PC-9 (cell line): ENCODE results near the gene ATP2B1. TPM values are rescaled to one million over a fixed set of nuclear protein-coding genes. Genes with fewer than 3 reads are reported as not detected.

Source experiments
- BruUV-seq: library from RNA; stranded (reverse); fragments of 400-500 nt; replicated peaks from 2 replicates; lab custom pipeline; 2021; lab: Mats Ljungman, UMichigan
- CTCF ChIA-PET: fragments of 300-600 bp; sonication (Branson Sonifier 250); formaldehyde crosslinking; loops from one replicate; lab custom pipeline; 2022; ENCODE audit warnings: antibody characterized with exemption; lab: Charles Lee
- POLR2A ChIA-PET: fragments of 300-600 bp; sonication (Branson Sonifier 250); formaldehyde crosslinking; loops from one replicate; lab custom pipeline; 2022; ENCODE audit warnings: antibody characterized with exemption; ENCODE audit not compliant: unreplicated experiment; lab: Charles Lee
- DNase-seq, 2 experiments: peaks; one replicate each; pipeline versions ENCODE4 v3.0.0 to v3.0.0-alpha.2; 2015 to 2022; ENCODE audit warnings: mixed read lengths in 1 of 2
- H2AFZ ChIP-seq: fragments of 200-600 bp; sonication (generic); 2 replicates; pipeline ENCODE4 v1.8.1; 2017; ENCODE audit warnings: antibody characterized with exemption
- H3F3A ChIP-seq: fragments of 200-600 bp; sonication (generic); 2 replicates; pipeline ENCODE4 v1.8.1; 2017; ENCODE audit warnings: antibody characterized with exemption, mild to moderate bottlenecking, low read depth; ENCODE audit not compliant: insufficient read depth
- H3K27ac ChIP-seq: fragments of 200-600 bp; sonication (generic); 2 replicates; pipeline ENCODE4 v1.6.1; 2016; ENCODE audit warnings: mixed run types
- H3K27me3 ChIP-seq: fragments of 200-600 bp; sonication (generic); 2 replicates; pipeline ENCODE4 v1.6.1; 2016; ENCODE audit warnings: low read depth, mixed run types; ENCODE audit not compliant: insufficient read depth
- H3K36me3 ChIP-seq: fragments of 200-600 bp; sonication (generic); 2 replicates; pipeline ENCODE4 v1.6.1; 2016; ENCODE audit warnings: low read depth, mixed run types
- H3K4me1 ChIP-seq: fragments of 200-600 bp; sonication (generic); replicated peaks from 2 replicates; pipeline ENCODE4 v1.6.1; 2016; ENCODE audit warnings: mixed run types; ENCODE audit not compliant: insufficient read depth
- H3K4me2 ChIP-seq: fragments of 200-600 bp; sonication (generic); 2 replicates; pipeline ENCODE4 v1.6.1; 2017; ENCODE audit warnings: mixed run types
- H3K4me3 ChIP-seq: fragments of 200-600 bp; sonication (generic); 2 replicates; pipeline ENCODE4 v1.6.1; 2016; ENCODE audit warnings: mixed run types
- H3K79me2 ChIP-seq: fragments of 200-600 bp; sonication (generic); 2 replicates; pipeline ENCODE4 v1.6.1; 2017; ENCODE audit warnings: low read depth, mixed run types
- H3K9me2 ChIP-seq: fragments of 200-600 bp; sonication (generic); 2 replicates; pipeline ENCODE4 v1.8.1; 2017; ENCODE audit warnings: mild to moderate bottlenecking; ENCODE audit not compliant: insufficient read depth
- H3K9me3 ChIP-seq: fragments of 200-600 bp; sonication (generic); 2 replicates; pipeline ENCODE4 v1.8.1; 2016; ENCODE audit warnings: low read depth; ENCODE audit not compliant: insufficient read depth
- H4K20me1 ChIP-seq: fragments of 200-600 bp; sonication (generic); 2 replicates; pipeline ENCODE4 v1.8.1; 2017; ENCODE audit not compliant: insufficient read depth
- CTCF ChIP-seq: fragments of 200-600 bp; sonication (generic); conservative IDR thresholded peaks from 2 replicates; pipeline ENCODE4 v1.6.1; 2017; ENCODE audit warnings: mixed run types, antibody characterized with exemption, mild to moderate bottlenecking, moderate library complexity
- EZH2 ChIP-seq: fragments of 200-600 bp; sonication (generic); IDR thresholded peaks from 2 replicates; pipeline ENCODE4 v1.8.0; 2017; ENCODE audit warnings: antibody characterized with exemption, low read depth
- intact Hi-C: fragments of 100-400 bp; cut with micrococcal nuclease; formaldehyde crosslinking; loops from one replicate; pipeline ENCODE4 v1.10.0; 2022; ENCODE audit not compliant: unreplicated experiment
- total RNA-seq: library from RNA; stranded (reverse); gene quantifications from 2 replicates; pipeline ENCODE4 v1.2.3, GENCODE V29; 2021

The ATP2B1 gene
- total RNA-seq, 1 experiment from 2014 or later = 29.4 TPM

- Histone ChIP-seq H3K4me2 (no peak overlapping the region), H3K79me2 (no peaks in the 10 kb centered on the region), H3K36me3 (no peaks in the 10 kb centered on the region; the same call in 1 of the 2 replicates), H2AFZ (no peak overlapping the region), H3K9me3 (no peaks in the 10 kb centered on the region), H4K20me1 (no peaks in the 10 kb centered on the region), H3K9me2 (no peaks in the 10 kb centered on the region), H3K27ac (no peak overlapping the region), H3F3A (0 out of 2 replicates have a peak, but pooled peaks cover 5% of the 10 kb centered on the region), H3K27me3 (no peaks in the 10 kb centered on the region), H3K4me3 (no peak overlapping the region), H3K4me1 (no peaks in the 10 kb centered on the region)
- DNase-seq = no peak
- BruUV-seq = no TSS peak
- CTCF ChIA-PET = no interaction called here
- POLR2A ChIA-PET = interaction anchor here (0.6 kb wide), 1 partner anchor 1084 kb away, joined by 3 read pairs; no protein-coding TSS in a partner anchor
- TF ChIP-seq CTCF = no peak
- TF ChIP-seq EZH2 = no peak
- intact Hi-C loops = no loop called here
These were observed 111.4 kb downstream of the ATP2B1 start for GRCh38 chr12:89597210-89597609.

GRCh38 chr12:89593873-89594272 lies 114.8 kb downstream of the ATP2B1 start:
- Histone ChIP-seq H3K79me2 (no peaks in the 10 kb centered on the region), H3K27ac (no peak overlapping the region), H3K36me3 (peaks cover 14% of the 10 kb centered on the region; the same call in 1 of the 2 replicates), H3K9me2 (no peaks in the 10 kb centered on the region), H4K20me1 (no peaks in the 10 kb centered on the region), H2AFZ (no peak overlapping the region), H3F3A (0 out of 2 replicates have a peak, but pooled peaks cover 5% of the 10 kb centered on the region), H3K4me3 (no peak overlapping the region), H3K4me1 (no peaks in the 10 kb centered on the region), H3K27me3 (no peaks in the 10 kb centered on the region), H3K4me2 (no peak overlapping the region), H3K9me3 (no peaks in the 10 kb centered on the region)
- ChIA-PET POLR2A (interaction anchor here (0.7 kb wide), 1 partner anchor 394 kb away, joined by 3 read pairs; no protein-coding TSS in a partner anchor), CTCF (no interaction called here)
- TF ChIP-seq EZH2 (no peak), CTCF (no peak)
- intact Hi-C loops = no loop called here
- no peak for DNase-seq
- BruUV-seq = no TSS peak

GRCh38 chr12:89593233-89593632 lies 115.4 kb downstream of the ATP2B1 start:
- H2AFZ ChIP-seq = no peak overlapping the region
- CTCF ChIA-PET = no interaction called here

More at GRCh38 chr12:89593233-89593632, 115.4 kb downstream of the ATP2B1 start:
- POLR2A ChIA-PET = interaction anchor here (0.7 kb wide), 1 partner anchor 395 kb away, joined by 3 read pairs; no protein-coding TSS in a partner anchor
- no peak overlapping the region for H3K4me2 ChIP-seq
- no peaks in the 10 kb centered on the region for H3K79me2 ChIP-seq
- H3K9me2 ChIP-seq = no peaks in the 10 kb centered on the region
- no peak overlapping the region for H3K4me3 ChIP-seq
- no peak for DNase-seq
- BruUV-seq = no TSS peak
- H4K20me1 ChIP-seq = no peaks in the 10 kb centered on the region
- H3K36me3 ChIP-seq = 0 out of 2 replicates have a peak, but pooled peaks cover 14% of the 10 kb centered on the region
- no peak for TF ChIP-seq CTCF
- TF ChIP-seq EZH2 = no peak
- H3K27ac ChIP-seq = no peak overlapping the region
- intact Hi-C loops = no loop called here
- no peaks in the 10 kb centered on the region for H3K27me3 ChIP-seq
- 0 out of 2 replicates have a peak, but pooled peaks cover under 1% of the 10 kb centered on the region for H3F3A ChIP-seq
- H3K9me3 ChIP-seq = no peaks in the 10 kb centered on the region
- no peaks in the 10 kb centered on the region for H3K4me1 ChIP-seq
